Adrenal gland (tissue), 12 donors: Measurements from ENCODE around the gene HTRA3. TPM values are rescaled to one million over a fixed set of nuclear protein-coding genes. Genes with fewer than 3 reads are reported as not detected.

Experiments
- DNase-seq, 7 donors: peaks; one replicate each; pipeline ENCODE4 v3.0.0-alpha.2; 2019 to 2020
- H3K27ac ChIP-seq, 5 donors: fragments of 200-600 bp; sonication (generic) in 4 of 5; 1 replicate in 3 of 5; 2 replicates in 2 of 5; pipeline versions ENCODE4 v1.5.1 to v1.8.0; 2016 to 2020; ENCODE audit warnings: mild to moderate bottlenecking in 1 of 5
- H3K27me3 ChIP-seq: fragments of 200-600 bp; 2 replicates; pipeline ENCODE4 v1.8.0; 2021
- H3K36me3 ChIP-seq, 2 donors: fragments of 200-600 bp; replicated peaks in 1 of 2; 1 replicate in 1 of 2; 2 replicates in 1 of 2; pipeline versions ENCODE4 v1.5.1 to v1.8.0; 2018 to 2022
- H3K4me1 ChIP-seq, 2 donors: fragments of 200-600 bp; replicated peaks in 1 of 2; 1 replicate in 1 of 2; 2 replicates in 1 of 2; pipeline versions ENCODE4 v1.5.1 to v1.8.0; 2018 to 2021
- H3K4me3 ChIP-seq, 4 donors: fragments of 200-600 bp; sonication (generic) in 3 of 4; one replicate each; pipeline ENCODE4 v1.5.1; 2016 to 2018
- H3K9me3 ChIP-seq, 3 donors: fragments of 200-600 bp; sonication (generic) in 1 of 3; replicated peaks in 1 of 3; 1 replicate in 2 of 3; 2 replicates in 1 of 3; pipeline versions ENCODE4 v1.5.1 to v1.8.0; 2016 to 2021
- POLR2A ChIP-seq, 2 donors: fragments of 450-650 bp; IDR thresholded peaks; one replicate each; pipeline ENCODE4 v1.6.1; 2017; ENCODE audit warnings: antibody characterized with exemption in 2 of 2, mild to moderate bottlenecking in 2 of 2, moderate library complexity in 1 of 2
- WGBS, 4 donors: extraction: QIAGEN DNeasy Blood & Tissue Kit in 2 of 4; methylation state at CpG; one replicate each; pipeline versions ENCODE4 v1.1.5 to v1.1.7; 2013 to 2017; 5-methylcytosine and 5-hydroxymethylcytosine counted together
- intact Hi-C, 2 donors: fragments of 100-400 bp; cut with DNase I; formaldehyde crosslinking; loops; one replicate each; pipeline versions ENCODE4 v1.14.1 to v1.15.0; 2022 to 2023
- polyA plus RNA-seq, 3 donors: library from polyadenylated mRNA; stranded (reverse); fragments of 200-250 nt in 2 of 3; fragments of 350-450 nt in 1 of 3; fragmentation: Illumina TruSeq in 1 of 3; extraction: RNeasy Lipid Tissue Mini Kit (QIAGEN cat#74804) in 1 of 3; gene quantifications; one replicate each; pipeline ENCODE4 v1.2.3, GENCODE V29; 2013 to 2014
- total RNA-seq, 9 donors: library from RNA; depleted of rRNA in 4 of 9; stranded (reverse); fragments of >200 nt in 4 of 9; fragments of 120-200 nt in 1 of 9; fragmentation: NEBNext Ultra II Directional in 1 of 9; extraction: Animal tissue kit (Norgen Biotek cat#: 25700) in 1 of 9; gene quantifications; one replicate each; pipeline versions ENCODE4 v1.1.0 to v1.2.4, GENCODE V29; 2013 to 2023
- TF ChIP-seq, protein P1 (sequence below), 6 experiments: fragments of 450-650 bp in 4 of 6; fragments of 200-600 bp in 2 of 6; sonication (generic) in 1 of 6; IDR thresholded peaks; 1 replicate in 5 of 6; 2 replicates in 1 of 6; pipeline versions ENCODE4 v1.5.1 to v1.8.0; 2016 to 2021; ENCODE audit warnings: antibody characterized with exemption in 6 of 6, mild to moderate bottlenecking in 2 of 6, moderate library complexity in 1 of 6
- donor health status: healthy with polysubstance abuse.
- donor health status: Bipolar disorder and iron deficiency.
- donor health status: DM: yes; HTN: yes; CAD: no.
- donor health status: DM: no; HTN: no; CAD: no.
- donor health status: DM: no; HTN: no; CAD: no.
- donor health status: DM: yes; HTN: yes; CAD: no.

HTRA3 gene
- total and polyA plus RNA-seq, 12 donors = 1.6 to 14.0 (median 4.2) TPM

DNA sequence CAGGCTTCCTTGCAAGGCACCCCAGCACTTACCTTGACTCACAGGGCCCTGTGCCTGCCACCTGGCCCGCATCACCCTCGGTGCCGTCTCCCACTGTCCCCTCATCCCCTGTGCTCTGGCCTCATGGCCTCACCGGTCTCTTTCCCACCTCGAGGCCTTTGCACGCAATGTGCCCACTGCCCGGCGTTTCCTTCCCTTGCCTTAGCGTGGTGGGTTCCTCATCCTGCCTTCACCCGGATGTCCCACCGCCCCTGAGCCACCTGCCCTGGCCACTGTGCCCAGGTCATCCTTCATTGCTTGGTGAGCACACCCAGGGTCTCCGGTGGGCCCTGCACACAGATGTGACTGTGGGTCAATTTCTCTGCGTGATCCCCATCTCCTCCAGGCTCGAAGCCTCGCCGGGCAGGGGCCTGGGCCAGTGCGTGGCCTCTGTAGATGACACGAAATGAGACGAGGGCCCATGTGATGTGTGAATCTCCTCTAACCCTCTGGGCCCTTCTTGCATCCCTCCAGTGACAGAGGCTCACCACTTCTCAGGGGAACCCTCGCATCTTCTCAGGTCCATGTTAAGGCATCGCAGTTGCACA is 4.6 kb downstream of the HTRA3 start:
- Histone ChIP-seq H3K9me3 (no peaks in the 10 kb centered on the region), H3K27ac (peak overlapping the region in 1 of 5 donors; percentile 53), H3K36me3 (no peaks in the 10 kb centered on the region), H3K27me3 (peaks cover 10% of the 10 kb centered on the region), H3K4me1 (peaks cover 4 to 7% of the 10 kb centered on the region in 2 donors), H3K4me3 (no peak overlapping the region)
- 87 to 91% (median 89%) methylated on average over 21 of the region's 21 CpGs for WGBS, 4 donors
- TF ChIP-seq, protein P1, sequence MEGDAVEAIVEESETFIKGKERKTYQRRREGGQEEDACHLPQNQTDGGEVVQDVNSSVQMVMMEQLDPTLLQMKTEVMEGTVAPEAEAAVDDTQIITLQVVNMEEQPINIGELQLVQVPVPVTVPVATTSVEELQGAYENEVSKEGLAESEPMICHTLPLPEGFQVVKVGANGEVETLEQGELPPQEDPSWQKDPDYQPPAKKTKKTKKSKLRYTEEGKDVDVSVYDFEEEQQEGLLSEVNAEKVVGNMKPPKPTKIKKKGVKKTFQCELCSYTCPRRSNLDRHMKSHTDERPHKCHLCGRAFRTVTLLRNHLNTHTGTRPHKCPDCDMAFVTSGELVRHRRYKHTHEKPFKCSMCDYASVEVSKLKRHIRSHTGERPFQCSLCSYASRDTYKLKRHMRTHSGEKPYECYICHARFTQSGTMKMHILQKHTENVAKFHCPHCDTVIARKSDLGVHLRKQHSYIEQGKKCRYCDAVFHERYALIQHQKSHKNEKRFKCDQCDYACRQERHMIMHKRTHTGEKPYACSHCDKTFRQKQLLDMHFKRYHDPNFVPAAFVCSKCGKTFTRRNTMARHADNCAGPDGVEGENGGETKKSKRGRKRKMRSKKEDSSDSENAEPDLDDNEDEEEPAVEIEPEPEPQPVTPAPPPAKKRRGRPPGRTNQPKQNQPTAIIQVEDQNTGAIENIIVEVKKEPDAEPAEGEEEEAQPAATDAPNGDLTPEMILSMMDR (IDR thresholded peaks at IDR 0.05) = no peak
- no peak for TF ChIP-seq POLR2A (IDR thresholded peaks at IDR 0.05)
- intact Hi-C loops = no loop called here
- DNase-seq = no peak

DNA sequence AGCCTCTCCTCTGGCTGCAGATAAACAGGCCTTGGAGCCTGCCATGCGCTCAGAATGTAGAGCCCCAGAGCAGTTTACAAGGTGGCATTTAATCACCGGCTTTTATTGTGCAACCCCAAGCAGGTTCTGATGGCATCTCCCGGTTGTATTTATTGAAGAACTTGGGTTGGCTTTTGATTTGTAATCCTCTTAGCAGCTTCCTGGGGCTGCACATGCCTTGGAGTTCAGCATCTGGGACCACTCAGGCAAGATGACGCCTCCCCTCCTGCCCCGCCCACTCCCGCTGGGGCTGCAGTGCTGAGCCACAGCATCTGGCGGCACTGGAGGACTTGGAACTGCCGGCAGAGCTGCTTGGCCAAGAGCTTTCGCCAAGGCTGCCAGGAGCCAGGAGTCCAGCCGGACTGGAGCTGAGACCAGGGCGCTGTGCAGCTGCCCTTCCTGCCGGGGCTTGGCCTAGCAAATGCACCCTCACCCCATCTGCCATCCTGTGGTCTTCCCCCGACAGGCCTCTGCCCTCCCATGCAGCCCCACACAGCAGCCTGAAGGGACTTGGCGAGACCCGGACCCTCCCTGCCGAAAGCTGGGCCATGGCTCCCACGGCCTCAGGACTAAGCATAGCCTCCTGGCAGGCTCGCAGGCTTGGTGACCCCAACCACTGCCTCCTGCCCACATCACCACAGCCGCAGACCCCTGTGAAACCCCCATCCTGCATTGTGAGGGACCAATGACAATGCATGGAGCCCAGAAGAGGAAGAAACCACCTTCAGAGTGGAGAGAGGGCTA is 5.4 kb downstream of the HTRA3 start:
- Histone ChIP-seq H3K27me3 (peaks cover 9% of the 10 kb centered on the region), H3K4me3 (no peak overlapping the region), H3K4me1 (peaks cover 4 to 7% of the 10 kb centered on the region in 2 donors), H3K27ac (peak overlapping the region in 1 of 5 donors; percentile 53), H3K36me3 (no peaks in the 10 kb centered on the region), H3K9me3 (no peaks in the 10 kb centered on the region)
- TF ChIP-seq, protein P1 (IDR thresholded peaks at IDR 0.05) = peak in 1 of 6 experiments; percentile 23
- TF ChIP-seq POLR2A (IDR thresholded peaks at IDR 0.05) = no peak
- intact Hi-C loops = no loop called here
- 55 to 71% (median 66%) methylated on average over 4 to 19 of the region's 19 CpGs for WGBS, 4 donors
- DNase-seq = peak in 6 of 7 donors; percentile 44 to 85 (median 58)

DNA sequence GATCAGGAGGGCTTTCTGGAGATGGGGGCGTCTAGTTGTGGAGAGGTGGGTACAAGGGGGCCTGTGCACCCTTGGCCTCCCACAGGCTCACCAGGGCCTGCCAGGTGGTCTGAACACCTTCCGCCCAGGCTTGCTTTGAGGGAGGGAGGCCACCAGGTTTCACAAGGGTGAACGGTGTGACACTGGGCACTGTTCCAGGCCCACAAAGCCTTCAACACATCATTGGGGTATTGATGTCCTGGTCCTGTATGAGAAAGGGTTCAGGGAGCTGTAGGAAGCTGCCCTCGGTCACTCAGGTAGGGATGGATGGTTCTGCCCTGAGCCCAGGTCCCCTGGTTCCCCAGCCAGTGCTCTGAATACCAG is 6.0 kb downstream of the HTRA3 start:
- no peaks in the 10 kb centered on the region for H3K9me3 ChIP-seq
- WGBS, 4 donors = 77 to 87% (median 85%) methylated on average over 3 to 4 of the region's 4 CpGs
- no peak for DNase-seq
- no peak overlapping the region for H3K27ac ChIP-seq
- H3K27me3 ChIP-seq = peaks cover 3% of the 10 kb centered on the region
- no peak overlapping the region for H3K4me3 ChIP-seq
- intact Hi-C loops = no loop called here
- TF ChIP-seq, protein P1 (IDR thresholded peaks at IDR 0.05) = no peak
- TF ChIP-seq POLR2A (IDR thresholded peaks at IDR 0.05) = no peak
- peaks cover 0 to 7% of the 10 kb centered on the region in 2 donors for H3K4me1 ChIP-seq
- no peaks in the 10 kb centered on the region for H3K36me3 ChIP-seq

DNA sequence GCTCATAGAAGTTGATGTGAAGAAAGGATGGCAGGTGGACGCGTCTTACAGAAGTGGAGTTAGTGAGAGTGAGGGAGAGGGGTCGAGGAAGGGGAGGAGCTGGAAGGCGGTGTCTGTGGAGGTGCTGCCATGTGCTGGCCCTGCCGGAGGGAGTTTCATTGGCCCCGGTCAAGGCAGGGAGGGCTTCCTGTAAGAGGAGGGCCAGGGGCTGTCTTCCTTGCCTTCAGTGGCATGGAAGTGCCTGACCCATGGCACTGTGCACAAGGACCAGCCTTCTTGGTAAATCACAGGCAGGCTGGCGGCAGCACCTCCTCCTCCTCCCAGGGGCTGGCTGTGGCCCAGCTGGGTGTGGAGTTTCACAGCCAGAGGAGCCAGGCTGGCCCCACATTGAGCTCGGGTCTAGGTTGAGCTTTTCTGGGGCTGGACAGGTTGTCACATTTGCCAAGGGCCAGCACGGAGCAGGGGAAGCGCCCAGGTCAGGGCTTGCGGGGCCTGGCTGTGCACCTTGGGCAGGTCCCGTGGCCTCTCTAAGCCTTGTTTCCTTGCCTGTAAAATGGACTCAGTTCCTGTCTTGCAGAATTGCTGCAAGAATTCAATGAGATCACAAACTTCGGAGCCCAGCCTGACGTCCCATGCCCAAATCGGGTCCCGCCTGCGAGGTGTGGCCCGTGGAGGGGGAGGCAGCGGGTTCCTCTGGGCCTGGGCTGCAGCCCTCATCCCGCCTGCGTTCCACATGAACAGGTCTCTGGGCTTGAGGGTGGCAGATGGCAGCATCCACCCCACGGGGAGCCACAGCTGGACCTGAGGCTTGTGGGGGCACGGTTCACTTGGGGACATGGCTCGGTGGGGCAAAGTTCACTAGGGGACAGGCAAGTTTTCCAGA is 7.0 kb downstream of the HTRA3 start:
- intact Hi-C loops = no loop called here
- H3K4me1 ChIP-seq = peaks cover 0 to 7% of the 10 kb centered on the region in 2 donors
- peak in 2 of 7 donors; percentile 21 to 35 for DNase-seq
- WGBS, 4 donors = 68 to 76% (median 70%) methylated on average over 13 to 24 of the region's 24 CpGs
- no peak overlapping the region for H3K4me3 ChIP-seq
- H3K27me3 ChIP-seq = no peaks in the 10 kb centered on the region
- H3K36me3 ChIP-seq = no peaks in the 10 kb centered on the region
- no peaks in the 10 kb centered on the region for H3K9me3 ChIP-seq
- no peak overlapping the region for H3K27ac ChIP-seq
- TF ChIP-seq, protein P1 (IDR thresholded peaks at IDR 0.05) = no peak
- no peak for TF ChIP-seq POLR2A (IDR thresholded peaks at IDR 0.05)
